ENCODE results near the gene RERE. TPM values are rescaled to one million over a fixed set of nuclear protein-coding genes. Genes with fewer than 3 reads are reported as not detected.

Gene RERE
- polyA plus RNA-seq, 1 of the 3 experiments (the other 2 are of a cell fraction): 8.1 TPM

DNA sequence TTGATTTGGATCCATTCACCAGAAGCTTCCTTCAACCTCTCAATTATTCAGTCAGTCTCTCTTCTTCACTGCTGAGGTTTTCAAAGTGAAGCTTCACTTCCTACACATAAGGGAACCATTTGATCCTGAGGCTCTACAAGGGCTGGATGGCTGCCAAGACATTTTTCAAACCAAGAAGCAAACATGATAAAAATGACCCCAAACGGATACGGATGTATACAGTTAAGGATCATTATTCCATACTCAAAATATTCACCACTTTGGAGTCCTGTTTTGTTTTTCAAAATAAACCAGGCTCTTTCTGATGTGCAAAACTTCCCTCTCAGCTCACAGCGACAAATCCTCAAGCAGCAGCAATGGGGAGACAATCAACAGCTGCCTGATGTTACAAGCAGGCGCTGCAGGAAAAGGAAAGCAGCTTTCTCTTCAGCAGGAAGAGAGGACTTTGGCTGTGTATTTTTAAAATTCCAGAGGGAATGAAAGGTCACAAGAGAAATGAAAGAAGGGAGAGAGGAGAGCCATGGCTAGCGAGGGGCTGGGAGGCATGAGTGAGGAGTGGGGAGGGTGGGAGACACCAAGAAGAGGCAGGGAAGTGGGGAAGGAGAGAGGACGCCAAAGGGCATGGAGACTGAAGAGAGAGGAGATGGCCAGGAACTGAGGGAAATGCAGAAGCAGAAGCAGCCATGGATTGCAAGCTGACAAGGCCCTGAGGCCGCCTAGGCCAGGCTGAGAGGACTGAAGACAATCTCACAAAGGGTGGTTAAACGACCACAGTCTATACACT is 354.1 kb downstream of the RERE start:
- H3K9me2 ChIP-seq: no peaks in the 10 kb centered on the region
- peak overlapping the region in 1 of 2 experiments; percentile 10; a peak in 1 of 4 replicates for H3K4me3 ChIP-seq (ENCODE audit: low read depth in 2 of 2, low read length in 1 of 2)
- ChIA-PET CTCF (interaction anchor here (0.6 to 1.3 kb wide), 5 partner anchors 28 to 449 kb away, joined by 3 to 4 read pairs (median 3); no protein-coding TSS in a partner anchor), POLR2A (interaction anchor here (0.6 kb wide), 1 partner anchor 15 kb away, joined by 3 read pairs; no protein-coding TSS in a partner anchor)
- H3K4me1 ChIP-seq (ENCODE audit: control insufficient read depth in 1 of 2, insufficient read depth in 2 of 2, low read depth in 1 of 2, low read length in 1 of 2): peaks cover 43 to 57% of the 10 kb centered on the region in 2 experiments; a peak in 3 of 4 replicates
- H3K4me2 ChIP-seq: peak overlapping the region; percentile 77
- H3F3A ChIP-seq (replicated peaks; ENCODE audit: insufficient read depth): peaks cover 29% of the 10 kb centered on the region
- WGBS (ENCODE audit: low lambda C conversion rate): 39% methylated on average over 8 of the region's 8 CpGs
- H3K79me2 ChIP-seq (ENCODE audit: insufficient read depth): peaks cover 4% of the 10 kb centered on the region; the same call in 1 of the 2 replicates
- peak overlapping the region; percentile 87 to 89 for H3K27ac ChIP-seq (ENCODE audit: low read depth in 2 of 2, low read length in 1 of 2)
- peak overlapping the region; percentile 49; the same call in 1 of the 2 replicates for H3K9ac ChIP-seq
- H4K20me1 ChIP-seq (ENCODE audit: insufficient read depth): no peaks in the 10 kb centered on the region
- peaks cover 0 to 4% of the 10 kb centered on the region in 2 experiments for H3K36me3 ChIP-seq (replicated peaks in 1 of 2; ENCODE audit: control insufficient read depth in 1 of 2, insufficient read depth in 2 of 2, low read length in 1 of 2)
- H3K9me3 ChIP-seq: no peaks in the 10 kb centered on the region
- H3K27me3 ChIP-seq (ENCODE audit: insufficient read depth): no peaks in the 10 kb centered on the region
- TF ChIP-seq NFIC (IDR thresholded peaks at IDR 0.05; ENCODE audit: borderline replicate concordance) (peak; percentile 85), RAD21 (IDR thresholded peaks at IDR 0.05; ENCODE audit: low read length) (no peak), MXI1 (IDR thresholded peaks at IDR 0.05; ENCODE audit: low read depth, low read length) (no peak), MEF2A (IDR thresholded peaks at IDR 0.05; ENCODE audit: borderline replicate concordance, low read depth) (0 out of 2 replicates have a peak, but pooled peaks have one; percentile 38), TCF12 (IDR thresholded peaks at IDR 0.05) (peak; percentile 60; the same call in 1 of the 2 replicates)
- TF ChIP-seq, protein P1, sequence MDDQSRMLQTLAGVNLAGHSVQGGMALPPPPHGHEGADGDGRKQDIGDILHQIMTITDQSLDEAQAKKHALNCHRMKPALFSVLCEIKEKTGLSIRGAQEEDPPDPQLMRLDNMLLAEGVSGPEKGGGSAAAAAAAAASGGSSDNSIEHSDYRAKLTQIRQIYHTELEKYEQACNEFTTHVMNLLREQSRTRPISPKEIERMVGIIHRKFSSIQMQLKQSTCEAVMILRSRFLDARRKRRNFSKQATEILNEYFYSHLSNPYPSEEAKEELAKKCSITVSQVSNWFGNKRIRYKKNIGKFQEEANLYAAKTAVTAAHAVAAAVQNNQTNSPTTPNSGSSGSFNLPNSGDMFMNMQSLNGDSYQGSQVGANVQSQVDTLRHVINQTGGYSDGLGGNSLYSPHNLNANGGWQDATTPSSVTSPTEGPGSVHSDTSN (IDR thresholded peaks at IDR 0.05): peak; percentile 25; the same call in 1 of the 2 replicates
- TF ChIP-seq, protein P2, sequence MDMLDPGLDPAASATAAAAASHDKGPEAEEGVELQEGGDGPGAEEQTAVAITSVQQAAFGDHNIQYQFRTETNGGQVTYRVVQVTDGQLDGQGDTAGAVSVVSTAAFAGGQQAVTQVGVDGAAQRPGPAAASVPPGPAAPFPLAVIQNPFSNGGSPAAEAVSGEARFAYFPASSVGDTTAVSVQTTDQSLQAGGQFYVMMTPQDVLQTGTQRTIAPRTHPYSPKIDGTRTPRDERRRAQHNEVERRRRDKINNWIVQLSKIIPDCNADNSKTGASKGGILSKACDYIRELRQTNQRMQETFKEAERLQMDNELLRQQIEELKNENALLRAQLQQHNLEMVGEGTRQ (IDR thresholded peaks at IDR 0.05; ENCODE audit: borderline replicate concordance, low read depth, low read length): no peak
- peak; percentile 60 for DNase-seq
- H2AFZ ChIP-seq (ENCODE audit: low read depth): peak overlapping the region; percentile 9; the same call in 1 of the 2 replicates

DNA sequence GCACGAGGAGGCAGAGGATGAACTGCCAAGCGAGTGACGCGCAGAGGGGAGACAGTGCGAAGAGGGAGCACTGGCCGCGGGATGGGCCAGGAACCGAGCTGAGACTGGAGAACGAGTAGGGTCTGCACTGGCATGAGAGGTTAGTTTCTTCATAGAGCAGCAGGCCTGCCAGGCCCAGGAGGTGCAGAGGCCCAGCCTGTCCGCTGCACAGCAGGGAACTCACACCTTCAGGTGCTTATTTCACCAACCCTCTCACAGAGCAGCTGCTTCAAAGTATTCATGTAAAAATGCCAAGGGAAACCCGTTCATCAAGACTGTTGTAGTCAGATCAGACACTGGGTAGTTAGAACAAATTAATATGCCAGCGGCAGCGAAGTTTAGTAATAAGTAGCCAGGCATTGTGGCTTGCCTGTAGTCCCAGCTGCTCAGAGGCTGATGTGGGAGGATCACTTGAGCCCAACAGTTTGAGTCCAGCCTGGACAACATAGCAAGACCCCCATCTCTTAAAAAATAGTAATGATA is 355.0 kb downstream of the RERE start:
- peaks cover 0 to 4% of the 10 kb centered on the region in 2 experiments for H3K36me3 ChIP-seq (replicated peaks in 1 of 2; ENCODE audit: control insufficient read depth in 1 of 2, insufficient read depth in 2 of 2, low read length in 1 of 2)
- H3K4me1 ChIP-seq (ENCODE audit: control insufficient read depth in 1 of 2, insufficient read depth in 2 of 2, low read depth in 1 of 2, low read length in 1 of 2): peaks cover 43 to 64% of the 10 kb centered on the region in 2 experiments; a peak in 3 of 4 replicates
- H2AFZ ChIP-seq (ENCODE audit: low read depth): no peak overlapping the region
- H3K9me3 ChIP-seq: no peaks in the 10 kb centered on the region
- DNase-seq: no peak
- TF ChIP-seq SMC3 (IDR thresholded peaks at IDR 0.05; ENCODE audit: low read depth, low read length): no peak
- TF ChIP-seq RCOR1 (IDR thresholded peaks at IDR 0.05; ENCODE audit: low read length): no peak
- TF ChIP-seq, protein P3, sequence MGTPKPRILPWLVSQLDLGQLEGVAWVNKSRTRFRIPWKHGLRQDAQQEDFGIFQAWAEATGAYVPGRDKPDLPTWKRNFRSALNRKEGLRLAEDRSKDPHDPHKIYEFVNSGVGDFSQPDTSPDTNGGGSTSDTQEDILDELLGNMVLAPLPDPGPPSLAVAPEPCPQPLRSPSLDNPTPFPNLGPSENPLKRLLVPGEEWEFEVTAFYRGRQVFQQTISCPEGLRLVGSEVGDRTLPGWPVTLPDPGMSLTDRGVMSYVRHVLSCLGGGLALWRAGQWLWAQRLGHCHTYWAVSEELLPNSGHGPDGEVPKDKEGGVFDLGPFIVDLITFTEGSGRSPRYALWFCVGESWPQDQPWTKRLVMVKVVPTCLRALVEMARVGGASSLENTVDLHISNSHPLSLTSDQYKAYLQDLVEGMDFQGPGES (IDR thresholded peaks at IDR 0.05; ENCODE audit: low read depth, low read length): no peak
- no peak for TF ChIP-seq NFIC (IDR thresholded peaks at IDR 0.05; ENCODE audit: borderline replicate concordance)
- TF ChIP-seq EZH2phosphoT487 (IDR thresholded peaks at IDR 0.05; ENCODE audit: borderline replicate concordance, low read depth): no peak
- TF ChIP-seq, protein P2 (IDR thresholded peaks at IDR 0.05; ENCODE audit: borderline replicate concordance, low read depth, low read length): no peak
- TF ChIP-seq FOSL2 (IDR thresholded peaks at IDR 0.05; ENCODE audit: borderline replicate concordance, low read depth): no peak
- TF ChIP-seq, protein P1 (IDR thresholded peaks at IDR 0.05): no peak
- POLR2A ChIA-PET: no interaction called here
- H3K4me2 ChIP-seq: no peak overlapping the region
- H3K9me2 ChIP-seq: no peaks in the 10 kb centered on the region
- CTCF ChIA-PET: interaction anchor here (0.5 to 1.3 kb wide), 4 partner anchors 9 to 386 kb away, joined by 3 read pairs; no protein-coding TSS in a partner anchor
- no peaks in the 10 kb centered on the region for H3K27me3 ChIP-seq (ENCODE audit: insufficient read depth)
- peak overlapping the region; percentile 87 to 89; a peak in 3 of 4 replicates for H3K27ac ChIP-seq (ENCODE audit: low read depth in 2 of 2, low read length in 1 of 2)
- H4K20me1 ChIP-seq (ENCODE audit: insufficient read depth): no peaks in the 10 kb centered on the region
- no peak overlapping the region for H3K9ac ChIP-seq
- peaks cover 12% of the 10 kb centered on the region for H3K79me2 ChIP-seq (ENCODE audit: insufficient read depth)
- no peak overlapping the region for H3K4me3 ChIP-seq (ENCODE audit: low read depth in 2 of 2, low read length in 1 of 2)
- WGBS (ENCODE audit: low lambda C conversion rate): 94% methylated on average over 11 of the region's 13 CpGs
- peaks cover 32% of the 10 kb centered on the region for H3F3A ChIP-seq (replicated peaks; ENCODE audit: insufficient read depth)

Data from SK-N-SH (cell line).